HepG2 (cell line): Measurements from ENCODE around the gene UQCRHL. TPM values are rescaled to one million over a fixed set of nuclear protein-coding genes. Genes with fewer than 3 reads are reported as not detected.

Source experiments
- ATF1 ChIP-seq: IDR thresholded peaks from 2 replicates; pipeline ENCODE4 v1.6.1; 2016; ENCODE audit warnings: mild to moderate bottlenecking, control low read depth
- BHLHE40 ChIP-seq: IDR thresholded peaks from 2 replicates; pipeline ENCODE4 v1.6.1; 2011; ENCODE audit warnings: low read length, improper control_type of control experiment
- EZH2 ChIP-seq: conservative IDR thresholded peaks from 2 replicates; pipeline ENCODE4 v1.6.1; 2012; ENCODE audit warnings: mild to moderate bottlenecking, low read depth, low read length, moderate library complexity
- HNF4A ChIP-seq: sonication (generic); formaldehyde crosslinking; IDR thresholded peaks from 2 replicates; pipeline ENCODE4 v1.4.0; 2020; ENCODE audit warnings: missing genetic modification reagents
- JUN ChIP-seq: sonication (generic); formaldehyde crosslinking; IDR thresholded peaks from 2 replicates; pipeline ENCODE4 v1.4.0; 2020; ENCODE audit warnings: mild to moderate bottlenecking, missing genetic modification reagents
- JUND ChIP-seq: sonication (generic); formaldehyde crosslinking; IDR thresholded peaks from 2 replicates; pipeline ENCODE4 v1.8.0; 2022; ENCODE audit warnings: mild to moderate bottlenecking, missing genetic modification reagents
- PHF20 ChIP-seq: sonication (generic); formaldehyde crosslinking; IDR thresholded peaks from 2 replicates; pipeline ENCODE4 v1.5.0; 2020; ENCODE audit warnings: mild to moderate bottlenecking, missing genetic modification reagents
- POLR2AphosphoS2 ChIP-seq: IDR thresholded peaks from 2 replicates; pipeline ENCODE4 v1.6.1; 2011; ENCODE audit warnings: low read depth, low read length, improper control_type of control experiment
- POLR2G ChIP-seq: fragments of 200-400 bp; formaldehyde crosslinking; IDR thresholded peaks from 2 replicates; pipeline ENCODE4 v1.6.1; 2018; ENCODE audit warnings: mild to moderate bottlenecking, low read depth, low read length, moderate library complexity
- RFX5 ChIP-seq: IDR thresholded peaks from 2 replicates; pipeline ENCODE4 v1.6.1; 2011; ENCODE audit warnings: low read depth, low read length, improper control_type of control experiment
- TBX2 ChIP-seq: sonication (generic); formaldehyde crosslinking; IDR thresholded peaks from 2 replicates; pipeline ENCODE4 v1.5.0; 2020; ENCODE audit warnings: missing genetic modification reagents, mild to moderate bottlenecking, borderline replicate concordance
- TEAD2 ChIP-seq: sonication (generic); formaldehyde crosslinking; IDR thresholded peaks from 2 replicates; pipeline ENCODE4 v1.9.0; 2021; ENCODE audit warnings: missing genetic modification reagents
- ZNF354B ChIP-seq: sonication (generic); formaldehyde crosslinking; IDR thresholded peaks from 2 replicates; pipeline ENCODE4 v1.8.0; 2022; ENCODE audit warnings: mild to moderate bottlenecking, missing genetic modification reagents
- ZNF782 ChIP-seq: sonication (generic); formaldehyde crosslinking; IDR thresholded peaks from 2 replicates; pipeline ENCODE4 v1.4.0; 2020; ENCODE audit warnings: missing genetic modification reagents, mild to moderate bottlenecking, borderline replicate concordance
- ZZZ3 ChIP-seq: sonication (generic); formaldehyde crosslinking; IDR thresholded peaks from 2 replicates; pipeline ENCODE4 v1.4.0; 2020; ENCODE audit warnings: missing genetic modification reagents, mild to moderate bottlenecking, borderline replicate concordance
- polyA plus RNA-seq, 8 experiments: library from polyadenylated mRNA; depleted of rRNA in 3 of 8; stranded (reverse) in 7 of 8; unstranded in 1 of 8; fragments of >200 nt; fragmentation: Illumina TruSeq in 4 of 8; extraction: Trizol in 4 of 8; gene quantifications; 2 replicates each; pipeline versions ENCODE4 v1.2.1 to v1.2.3, GENCODE V29; 2011 to 2016; ENCODE audit warnings: low read depth in 4 of 8, missing spikeins in 1 of 8, mixed read lengths in 1 of 8; ENCODE audit not compliant: insufficient read depth in 1 of 8
- total RNA-seq, 5 experiments: library from RNA; depleted of rRNA; stranded (reverse); fragments of >200 nt; fragmentation: Illumina TruSeq; extraction: Trizol; gene quantifications; 2 replicates each; pipeline ENCODE4 v1.2.3, GENCODE V29; 2016; ENCODE audit warnings: low read depth in 1 of 5
- TF ChIP-seq, protein P1 (sequence below): fragments of 450-650 bp; IDR thresholded peaks from 2 replicates; pipeline ENCODE4 v1.6.1; 2016
- TF ChIP-seq, protein P2 (sequence below): sonication (generic); formaldehyde crosslinking; IDR thresholded peaks from 2 replicates; pipeline ENCODE4 v1.4.0; 2020; ENCODE audit warnings: missing genetic modification reagents
- TF ChIP-seq, protein P3 (sequence below): sonication (generic); formaldehyde crosslinking; IDR thresholded peaks from 2 replicates; pipeline ENCODE4 v1.4.0; 2020; ENCODE audit warnings: missing genetic modification reagents
- TF ChIP-seq, protein P4 (sequence below): sonication (generic); formaldehyde crosslinking; IDR thresholded peaks from 2 replicates; pipeline ENCODE4 v1.5.0; 2020; ENCODE audit warnings: mild to moderate bottlenecking, missing genetic modification reagents
- TF ChIP-seq, protein P5 (sequence below): sonication (generic); formaldehyde crosslinking; conservative IDR thresholded peaks from 2 replicates; pipeline ENCODE4 v1.4.0; 2020; ENCODE audit warnings: missing genetic modification reagents

The UQCRHL gene
- total and polyA plus RNA-seq, 2 of the 13 experiments (the other 11 are each of a cell fraction or from before 2014, with no cell fraction given) = 1.8 to 2.3 TPM

DNA sequence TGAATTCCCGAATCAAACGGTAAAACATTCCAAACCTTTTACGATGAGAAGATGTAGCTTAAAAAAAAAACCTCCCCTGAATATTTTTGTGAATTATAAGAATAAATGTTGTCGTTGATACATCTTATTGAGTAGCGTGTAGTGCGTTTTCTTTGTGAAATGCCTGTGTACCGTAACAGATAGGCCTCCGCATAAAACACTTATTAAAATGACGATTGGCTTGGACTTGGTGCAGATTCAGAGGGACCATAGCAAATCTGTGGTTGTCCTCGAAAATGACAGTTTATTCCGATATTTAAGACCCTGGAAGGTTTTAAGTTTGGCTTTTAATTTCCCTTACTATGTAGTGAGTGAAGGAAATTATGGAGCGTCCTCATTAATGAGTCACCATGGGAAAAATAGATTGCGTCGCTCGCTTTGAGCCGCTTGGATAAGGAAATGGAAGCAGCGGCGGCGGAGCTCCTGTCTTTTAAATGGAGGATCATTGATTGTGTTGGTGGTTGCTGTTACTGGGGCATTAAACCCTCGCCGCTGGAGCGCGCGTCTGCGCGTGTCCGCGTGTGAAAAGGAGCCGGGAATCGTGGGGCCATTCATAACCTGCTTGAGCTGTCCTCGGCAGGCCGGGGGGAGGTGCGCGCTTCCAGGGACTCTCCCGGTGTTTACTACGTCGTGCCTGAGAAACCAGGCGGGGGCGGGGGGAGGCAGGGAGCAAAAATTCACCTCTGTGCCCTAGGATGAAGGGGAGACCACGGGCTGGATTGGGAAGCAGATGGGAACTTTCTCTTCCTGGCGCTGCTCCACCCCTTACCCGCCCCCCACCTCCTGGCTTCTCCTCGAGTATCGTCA, 41.7 kb upstream of the UQCRHL start (continued):
- TF ChIP-seq JUN (CRISPR knock-in tag) = 0 out of 2 replicates have a peak, but pooled peaks have one; percentile 15
- TF ChIP-seq, protein P1, sequence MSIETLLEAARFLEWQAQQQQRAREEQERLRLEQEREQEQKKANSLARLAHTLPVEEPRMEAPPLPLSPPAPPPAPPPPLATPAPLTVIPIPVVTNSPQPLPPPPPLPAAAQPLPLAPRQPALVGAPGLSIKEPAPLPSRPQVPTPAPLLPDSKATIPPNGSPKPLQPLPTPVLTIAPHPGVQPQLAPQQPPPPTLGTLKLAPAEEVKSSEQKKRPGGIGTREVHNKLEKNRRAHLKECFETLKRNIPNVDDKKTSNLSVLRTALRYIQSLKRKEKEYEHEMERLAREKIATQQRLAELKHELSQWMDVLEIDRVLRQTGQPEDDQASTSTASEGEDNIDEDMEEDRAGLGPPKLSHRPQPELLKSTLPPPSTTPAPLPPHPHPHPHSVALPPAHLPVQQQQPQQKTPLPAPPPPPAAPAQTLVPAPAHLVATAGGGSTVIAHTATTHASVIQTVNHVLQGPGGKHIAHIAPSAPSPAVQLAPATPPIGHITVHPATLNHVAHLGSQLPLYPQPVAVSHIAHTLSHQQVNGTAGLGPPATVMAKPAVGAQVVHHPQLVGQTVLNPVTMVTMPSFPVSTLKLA = peak; percentile 37
- TF ChIP-seq BHLHE40 = no peak
- TF ChIP-seq JUND = 0 out of 2 replicates have a peak, but pooled peaks have one; percentile 23
- TF ChIP-seq HNF4A = peak; percentile 54
- TF ChIP-seq, protein P2, sequence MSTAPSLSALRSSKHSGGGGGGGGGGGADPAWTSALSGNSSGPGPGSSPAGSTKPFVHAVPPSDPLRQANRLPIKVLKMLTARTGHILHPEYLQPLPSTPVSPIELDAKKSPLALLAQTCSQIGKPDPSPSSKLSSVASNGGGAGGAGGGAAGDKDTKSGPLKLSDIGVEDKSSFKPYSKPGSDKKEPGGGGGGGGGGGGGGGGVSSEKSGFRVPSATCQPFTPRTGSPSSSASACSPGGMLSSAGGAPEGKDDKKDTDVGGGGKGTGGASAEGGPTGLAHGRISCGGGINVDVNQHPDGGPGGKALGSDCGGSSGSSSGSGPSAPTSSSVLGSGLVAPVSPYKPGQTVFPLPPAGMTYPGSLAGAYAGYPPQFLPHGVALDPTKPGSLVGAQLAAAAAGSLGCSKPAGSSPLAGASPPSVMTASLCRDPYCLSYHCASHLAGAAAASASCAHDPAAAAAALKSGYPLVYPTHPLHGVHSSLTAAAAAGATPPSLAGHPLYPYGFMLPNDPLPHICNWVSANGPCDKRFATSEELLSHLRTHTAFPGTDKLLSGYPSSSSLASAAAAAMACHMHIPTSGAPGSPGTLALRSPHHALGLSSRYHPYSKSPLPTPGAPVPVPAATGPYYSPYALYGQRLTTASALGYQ = 0 out of 2 replicates have a peak, but pooled peaks have one; percentile 26
- TF ChIP-seq, protein P3, sequence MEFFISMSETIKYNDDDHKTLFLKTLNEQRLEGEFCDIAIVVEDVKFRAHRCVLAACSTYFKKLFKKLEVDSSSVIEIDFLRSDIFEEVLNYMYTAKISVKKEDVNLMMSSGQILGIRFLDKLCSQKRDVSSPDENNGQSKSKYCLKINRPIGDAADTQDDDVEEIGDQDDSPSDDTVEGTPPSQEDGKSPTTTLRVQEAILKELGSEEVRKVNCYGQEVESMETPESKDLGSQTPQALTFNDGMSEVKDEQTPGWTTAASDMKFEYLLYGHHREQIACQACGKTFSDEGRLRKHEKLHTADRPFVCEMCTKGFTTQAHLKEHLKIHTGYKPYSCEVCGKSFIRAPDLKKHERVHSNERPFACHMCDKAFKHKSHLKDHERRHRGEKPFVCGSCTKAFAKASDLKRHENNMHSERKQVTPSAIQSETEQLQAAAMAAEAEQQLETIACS (CRISPR knock-in tag) = peak; percentile 95
- 0 out of 2 replicates have a peak, but pooled peaks have one; percentile 29 for TF ChIP-seq ATF1 (CRISPR knock-in tag)
- TF ChIP-seq TEAD2 (CRISPR knock-in tag) = no peak
- no peak for TF ChIP-seq EZH2
- TF ChIP-seq, protein P4, sequence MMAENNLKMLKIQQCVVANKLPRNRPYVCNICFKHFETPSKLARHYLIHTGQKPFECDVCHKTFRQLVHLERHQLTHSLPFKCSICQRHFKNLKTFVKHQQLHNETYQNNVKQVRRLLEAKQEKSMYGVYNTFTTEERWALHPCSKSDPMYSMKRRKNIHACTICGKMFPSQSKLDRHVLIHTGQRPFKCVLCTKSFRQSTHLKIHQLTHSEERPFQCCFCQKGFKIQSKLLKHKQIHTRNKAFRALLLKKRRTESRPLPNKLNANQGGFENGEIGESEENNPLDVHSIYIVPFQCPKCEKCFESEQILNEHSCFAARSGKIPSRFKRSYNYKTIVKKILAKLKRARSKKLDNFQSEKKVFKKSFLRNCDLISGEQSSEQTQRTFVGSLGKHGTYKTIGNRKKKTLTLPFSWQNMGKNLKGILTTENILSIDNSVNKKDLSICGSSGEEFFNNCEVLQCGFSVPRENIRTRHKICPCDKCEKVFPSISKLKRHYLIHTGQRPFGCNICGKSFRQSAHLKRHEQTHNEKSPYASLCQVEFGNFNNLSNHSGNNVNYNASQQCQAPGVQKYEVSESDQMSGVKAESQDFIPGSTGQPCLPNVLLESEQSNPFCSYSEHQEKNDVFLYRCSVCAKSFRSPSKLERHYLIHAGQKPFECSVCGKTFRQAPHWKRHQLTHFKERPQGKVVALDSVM (CRISPR knock-in tag) = no peak
- 0 out of 2 replicates have a peak, but pooled peaks have one; percentile 44 for TF ChIP-seq ZNF354B
- TF ChIP-seq, protein P5, sequence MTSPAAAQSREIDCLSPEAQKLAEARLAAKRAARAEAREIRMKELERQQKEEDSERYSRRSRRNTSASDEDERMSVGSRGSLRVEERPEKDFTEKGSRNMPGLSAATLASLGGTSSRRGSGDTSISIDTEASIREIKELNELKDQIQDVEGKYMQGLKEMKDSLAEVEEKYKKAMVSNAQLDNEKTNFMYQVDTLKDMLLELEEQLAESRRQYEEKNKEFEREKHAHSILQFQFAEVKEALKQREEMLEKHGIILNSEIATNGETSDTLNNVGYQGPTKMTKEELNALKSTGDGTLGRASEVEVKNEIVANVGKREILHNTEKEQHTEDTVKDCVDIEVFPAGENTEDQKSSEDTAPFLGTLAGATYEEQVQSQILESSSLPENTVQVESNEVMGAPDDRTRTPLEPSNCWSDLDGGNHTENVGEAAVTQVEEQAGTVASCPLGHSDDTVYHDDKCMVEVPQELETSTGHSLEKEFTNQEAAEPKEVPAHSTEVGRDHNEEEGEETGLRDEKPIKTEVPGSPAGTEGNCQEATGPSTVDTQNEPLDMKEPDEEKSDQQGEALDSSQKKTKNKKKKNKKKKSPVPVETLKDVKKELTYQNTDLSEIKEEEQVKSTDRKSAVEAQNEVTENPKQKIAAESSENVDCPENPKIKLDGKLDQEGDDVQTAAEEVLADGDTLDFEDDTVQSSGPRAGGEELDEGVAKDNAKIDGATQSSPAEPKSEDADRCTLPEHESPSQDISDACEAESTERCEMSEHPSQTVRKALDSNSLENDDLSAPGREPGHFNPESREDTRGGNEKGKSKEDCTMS (CRISPR knock-in tag) = no peak
- peak; percentile 83; the same call in 1 of the 2 replicates for TF ChIP-seq ZZZ3 (CRISPR knock-in tag)
- TF ChIP-seq ZNF782 (CRISPR knock-in tag) = peak; percentile 33; the same call in 1 of the 2 replicates
- TF ChIP-seq PHF20 (CRISPR knock-in tag) = 0 out of 2 replicates have a peak, but pooled peaks have one; percentile 30
- TF ChIP-seq TBX2 (CRISPR knock-in tag) = peak; percentile 79; the same call in 1 of the 2 replicates
- peak; percentile 62; the same call in 1 of the 2 replicates for TF ChIP-seq POLR2G
- no peak for TF ChIP-seq POLR2AphosphoS2
- peak; percentile 68 for TF ChIP-seq RFX5
